K562 (cell line): ENCODE results near the gene MAGI1. TPM values are rescaled to one million over a fixed set of nuclear protein-coding genes. Genes with fewer than 3 reads are reported as not detected.

Experiments used
- ATF1 ChIP-seq, 2 experiments: fragments of 450-650 bp in 1 of 2; IDR thresholded peaks; 2 replicates each; pipeline ENCODE4 v1.6.1; 2016; ENCODE audit warnings: missing compliant biosample characterization in 1 of 2, missing genetic modification characterization in 1 of 2
- COPS2 ChIP-seq: fragments of 450-650 bp; conservative IDR thresholded peaks from 2 replicates; pipeline ENCODE4 v1.6.1; 2016; ENCODE audit warnings: mild to moderate bottlenecking, moderate library complexity
- ESRRA ChIP-seq: fragments of 450-650 bp; IDR thresholded peaks from 2 replicates; pipeline ENCODE4 v1.6.1; 2014; ENCODE audit warnings: low read depth, mild to moderate bottlenecking, moderate library complexity, borderline replicate concordance
- JUND ChIP-seq, 2 experiments: IDR thresholded peaks; 2 replicates in 1 of 2; 3 replicates in 1 of 2; pipeline ENCODE4 v1.6.1; 2011; ENCODE audit warnings: borderline replicate concordance in 2 of 2, low read depth in 2 of 2, low read length in 2 of 2, improper control_type of control experiment in 1 of 2, missing biosample characterization in 1 of 2, missing genetic modification characterization in 1 of 2, missing genetic modification reagents in 1 of 2
- MAFF ChIP-seq: IDR thresholded peaks from 2 replicates; pipeline ENCODE4 v1.6.1; 2012; ENCODE audit warnings: low read length, improper control_type of control experiment
- NEUROD1 ChIP-seq: fragments of 150-350 bp; IDR thresholded peaks from 2 replicates; pipeline ENCODE4 v1.6.1; 2014; ENCODE audit warnings: borderline replicate concordance, low read length, low read depth; ENCODE audit not compliant: partially characterized antibody
- TCF7 ChIP-seq: sonication (generic); IDR thresholded peaks from 2 replicates; pipeline ENCODE4 v1.6.1; 2016; ENCODE audit warnings: antibody characterized with exemption, borderline replicate concordance
- ZKSCAN1 ChIP-seq: fragments of 150-350 bp; IDR thresholded peaks from 2 replicates; pipeline ENCODE4 v1.6.1; 2016; ENCODE audit warnings: low read depth, low read length
- polyA plus RNA-seq, 8 experiments: library from polyadenylated mRNA; depleted of rRNA in 4 of 8; stranded (reverse) in 5 of 8; unstranded in 3 of 8; fragments of >200 nt; fragmentation: Nextera tagmentation in 2 of 8; fragmentation: Illumina TruSeq in 1 of 8; extraction: Ambion mirVana in 2 of 8; extraction: Trizol in 1 of 8; gene quantifications; 2 replicates each; pipeline versions ENCODE4 v1.2.1 to v1.2.3, GENCODE V29; 2011 to 2014; ENCODE audit warnings: inconsistent platforms in 1 of 8, missing spikeins in 1 of 8
- total RNA-seq, 7 experiments: library from RNA; depleted of rRNA in 6 of 7; stranded (reverse); fragments of >200 nt in 6 of 7; fragmentation: Illumina TruSeq in 2 of 7; extraction: Trizol in 2 of 7; gene quantifications; 2 replicates each; pipeline versions ENCODE4 v1.2.1 to v1.2.3, GENCODE V29; 2011 to 2021; ENCODE audit warnings: low replicate concordance in 1 of 7
- TF ChIP-seq, protein P1 (sequence below): fragments of 450-650 bp; IDR thresholded peaks from 2 replicates; pipeline ENCODE4 v1.6.1; 2016; ENCODE audit warnings: low read depth
- TF ChIP-seq, protein P2 (sequence below): fragments of 250-450 bp; sonication (Bioruptor Pico); IDR thresholded peaks from 2 replicates; pipeline ENCODE4 v1.4.0; 2020; ENCODE audit warnings: mild to moderate bottlenecking, moderate library complexity, borderline replicate concordance
- TF ChIP-seq, protein P3 (sequence below): sonication (generic); formaldehyde crosslinking; IDR thresholded peaks from 2 replicates; pipeline ENCODE4 v1.8.1; 2022; ENCODE audit warnings: missing genetic modification reagents

The MAGI1 gene
- total and polyA plus RNA-seq, 9 of the 15 experiments (the other 6 are each of a cell fraction or from before 2014, with no cell fraction given), result 7.8 to 59.4 (median 43.2) TPM

DNA sequence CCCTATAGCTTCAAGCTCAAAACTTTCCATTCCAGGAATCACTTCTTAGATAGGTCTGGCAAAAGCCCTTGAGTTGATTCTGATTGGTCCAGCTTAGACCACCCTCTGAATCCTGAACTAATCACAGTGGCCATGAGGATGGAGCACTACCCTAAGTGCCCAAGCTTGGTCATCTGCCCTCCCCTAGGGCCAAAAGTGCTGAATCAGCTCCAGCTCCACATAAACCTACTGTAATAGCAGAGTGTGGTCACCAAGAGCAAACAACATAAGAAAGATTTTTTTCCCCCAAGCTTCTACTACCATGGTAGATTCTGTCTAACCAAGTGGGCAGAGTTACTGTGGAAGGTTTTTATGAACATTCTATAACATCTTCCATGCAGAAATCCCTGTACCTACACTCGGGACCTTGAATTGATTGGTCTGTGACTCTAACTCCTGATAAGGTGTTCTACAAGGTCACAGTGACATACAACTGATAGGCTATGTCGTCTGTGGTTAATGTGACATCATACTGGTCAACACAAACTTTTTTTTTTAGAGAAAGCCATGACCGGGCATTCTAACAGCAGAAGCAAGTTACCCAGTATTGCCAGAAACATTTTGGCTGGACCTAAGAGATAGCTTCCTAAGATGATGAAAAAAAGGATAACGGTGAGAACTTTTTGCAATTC, 320.9 kb downstream of the MAGI1 start (continued):
- TF ChIP-seq, protein P1, sequence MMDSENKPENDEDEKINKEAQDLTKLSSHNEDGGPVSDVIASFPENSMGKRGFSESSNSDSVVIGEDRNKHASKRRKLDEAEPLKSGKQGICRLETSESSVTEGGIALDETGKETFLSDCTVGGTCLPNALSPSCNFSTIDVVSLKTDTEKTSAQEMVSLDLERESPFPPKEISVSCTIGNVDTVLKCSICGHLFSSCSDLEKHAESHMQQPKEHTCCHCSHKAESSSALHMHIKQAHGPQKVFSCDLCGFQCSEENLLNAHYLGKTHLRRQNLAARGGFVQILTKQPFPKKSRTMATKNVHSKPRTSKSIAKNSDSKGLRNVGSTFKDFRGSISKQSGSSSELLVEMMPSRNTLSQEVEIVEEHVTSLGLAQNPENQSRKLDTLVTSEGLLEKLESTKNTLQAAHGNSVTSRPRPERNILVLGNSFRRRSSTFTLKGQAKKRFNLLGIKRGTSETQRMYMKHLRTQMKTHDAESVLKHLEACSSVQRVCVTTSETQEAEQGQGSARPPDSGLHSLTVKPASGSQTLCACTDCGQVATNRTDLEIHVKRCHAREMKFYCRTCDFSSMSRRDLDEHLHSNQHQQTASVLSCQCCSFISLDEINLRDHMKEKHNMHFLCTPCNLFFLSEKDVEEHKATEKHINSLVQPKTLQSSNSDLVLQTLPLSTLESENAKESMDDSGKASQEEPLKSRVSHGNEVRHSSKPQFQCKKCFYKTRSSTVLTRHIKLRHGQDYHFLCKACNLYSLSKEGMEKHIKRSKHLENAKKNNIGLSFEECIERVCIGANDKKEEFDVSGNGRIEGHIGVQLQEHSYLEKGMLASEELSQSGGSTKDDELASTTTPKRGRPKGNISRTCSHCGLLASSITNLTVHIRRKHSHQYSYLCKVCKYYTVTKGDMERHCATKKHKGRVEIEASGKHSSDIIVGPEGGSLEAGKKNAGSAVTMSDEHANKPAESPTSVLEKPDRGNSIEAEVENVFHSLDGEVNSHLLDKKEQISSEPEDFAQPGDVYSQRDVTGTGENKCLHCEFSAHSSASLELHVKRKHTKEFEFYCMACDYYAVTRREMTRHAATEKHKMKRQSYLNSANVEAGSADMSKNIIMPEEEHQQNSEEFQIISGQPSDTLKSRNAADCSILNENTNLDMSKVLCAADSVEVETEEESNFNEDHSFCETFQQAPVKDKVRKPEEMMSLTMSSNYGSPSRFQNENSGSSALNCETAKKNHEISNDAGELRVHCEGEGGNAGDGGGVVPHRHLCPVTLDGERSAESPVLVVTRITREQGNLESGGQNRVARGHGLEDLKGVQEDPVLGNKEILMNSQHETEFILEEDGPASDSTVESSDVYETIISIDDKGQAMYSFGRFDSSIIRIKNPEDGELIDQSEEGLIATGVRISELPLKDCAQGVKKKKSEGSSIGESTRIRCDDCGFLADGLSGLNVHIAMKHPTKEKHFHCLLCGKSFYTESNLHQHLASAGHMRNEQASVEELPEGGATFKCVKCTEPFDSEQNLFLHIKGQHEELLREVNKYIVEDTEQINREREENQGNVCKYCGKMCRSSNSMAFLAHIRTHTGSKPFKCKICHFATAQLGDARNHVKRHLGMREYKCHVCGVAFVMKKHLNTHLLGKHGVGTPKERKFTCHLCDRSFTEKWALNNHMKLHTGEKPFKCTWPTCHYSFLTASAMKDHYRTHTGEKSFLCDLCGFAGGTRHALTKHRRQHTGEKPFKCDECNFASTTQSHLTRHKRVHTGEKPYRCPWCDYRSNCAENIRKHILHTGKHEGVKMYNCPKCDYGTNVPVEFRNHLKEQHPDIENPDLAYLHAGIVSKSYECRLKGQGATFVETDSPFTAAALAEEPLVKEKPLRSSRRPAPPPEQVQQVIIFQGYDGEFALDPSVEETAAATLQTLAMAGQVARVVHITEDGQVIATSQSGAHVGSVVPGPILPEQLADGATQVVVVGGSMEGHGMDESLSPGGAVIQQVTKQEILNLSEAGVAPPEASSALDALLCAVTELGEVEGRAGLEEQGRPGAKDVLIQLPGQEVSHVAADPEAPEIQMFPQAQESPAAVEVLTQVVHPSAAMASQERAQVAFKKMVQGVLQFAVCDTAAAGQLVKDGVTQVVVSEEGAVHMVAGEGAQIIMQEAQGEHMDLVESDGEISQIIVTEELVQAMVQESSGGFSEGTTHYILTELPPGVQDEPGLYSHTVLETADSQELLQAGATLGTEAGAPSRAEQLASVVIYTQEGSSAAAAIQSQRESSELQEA, result no peak
- TF ChIP-seq JUND (IDR thresholded peaks at IDR 0.05; ENCODE audit: borderline replicate concordance, low read depth, low read length) (no peak), JUND (tag; IDR thresholded peaks at IDR 0.05; ENCODE audit: borderline replicate concordance, low read depth, low read length) (no peak), ATF1 (CRISPR knock-in tag; IDR thresholded peaks at IDR 0.05) (no peak), ATF1 (tag; IDR thresholded peaks at IDR 0.05) (peak; percentile 54; the same call in 1 of the 2 replicates), NEUROD1 (no peak), ZKSCAN1 (no peak), MAFF (peak; percentile 83), TCF7 (no peak), COPS2 (no peak), ESRRA (peak; percentile 62)
- TF ChIP-seq, protein P2, sequence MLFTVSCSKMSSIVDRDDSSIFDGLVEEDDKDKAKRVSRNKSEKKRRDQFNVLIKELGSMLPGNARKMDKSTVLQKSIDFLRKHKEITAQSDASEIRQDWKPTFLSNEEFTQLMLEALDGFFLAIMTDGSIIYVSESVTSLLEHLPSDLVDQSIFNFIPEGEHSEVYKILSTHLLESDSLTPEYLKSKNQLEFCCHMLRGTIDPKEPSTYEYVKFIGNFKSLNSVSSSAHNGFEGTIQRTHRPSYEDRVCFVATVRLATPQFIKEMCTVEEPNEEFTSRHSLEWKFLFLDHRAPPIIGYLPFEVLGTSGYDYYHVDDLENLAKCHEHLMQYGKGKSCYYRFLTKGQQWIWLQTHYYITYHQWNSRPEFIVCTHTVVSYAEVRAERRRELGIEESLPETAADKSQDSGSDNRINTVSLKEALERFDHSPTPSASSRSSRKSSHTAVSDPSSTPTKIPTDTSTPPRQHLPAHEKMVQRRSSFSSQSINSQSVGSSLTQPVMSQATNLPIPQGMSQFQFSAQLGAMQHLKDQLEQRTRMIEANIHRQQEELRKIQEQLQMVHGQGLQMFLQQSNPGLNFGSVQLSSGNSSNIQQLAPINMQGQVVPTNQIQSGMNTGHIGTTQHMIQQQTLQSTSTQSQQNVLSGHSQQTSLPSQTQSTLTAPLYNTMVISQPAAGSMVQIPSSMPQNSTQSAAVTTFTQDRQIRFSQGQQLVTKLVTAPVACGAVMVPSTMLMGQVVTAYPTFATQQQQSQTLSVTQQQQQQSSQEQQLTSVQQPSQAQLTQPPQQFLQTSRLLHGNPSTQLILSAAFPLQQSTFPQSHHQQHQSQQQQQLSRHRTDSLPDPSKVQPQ (CRISPR knock-in tag), result no peak
- TF ChIP-seq, protein P3, sequence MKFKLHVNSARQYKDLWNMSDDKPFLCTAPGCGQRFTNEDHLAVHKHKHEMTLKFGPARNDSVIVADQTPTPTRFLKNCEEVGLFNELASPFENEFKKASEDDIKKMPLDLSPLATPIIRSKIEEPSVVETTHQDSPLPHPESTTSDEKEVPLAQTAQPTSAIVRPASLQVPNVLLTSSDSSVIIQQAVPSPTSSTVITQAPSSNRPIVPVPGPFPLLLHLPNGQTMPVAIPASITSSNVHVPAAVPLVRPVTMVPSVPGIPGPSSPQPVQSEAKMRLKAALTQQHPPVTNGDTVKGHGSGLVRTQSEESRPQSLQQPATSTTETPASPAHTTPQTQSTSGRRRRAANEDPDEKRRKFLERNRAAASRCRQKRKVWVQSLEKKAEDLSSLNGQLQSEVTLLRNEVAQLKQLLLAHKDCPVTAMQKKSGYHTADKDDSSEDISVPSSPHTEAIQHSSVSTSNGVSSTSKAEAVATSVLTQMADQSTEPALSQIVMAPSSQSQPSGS, result no peak
- TF ChIP-seq, all 486 proteins: peak for 11
